Mucosa of rectum (tissue), 2 donors: ENCODE results near the gene STK40.

Experiments
- H3K27ac ChIP-seq, 2 donors: one replicate each; pipeline ENCODE4 v1.7.0; 2013; ENCODE audit warnings: inconsistent platforms in 2 of 2, low read depth in 2 of 2, low read length in 2 of 2
- H3K27me3 ChIP-seq, 2 donors: one replicate each; pipeline ENCODE4 v1.7.0; 2013; ENCODE audit warnings: low read length in 2 of 2; ENCODE audit not compliant: control insufficient read depth in 2 of 2, insufficient read depth in 2 of 2
- H3K36me3 ChIP-seq, 2 donors: one replicate each; pipeline ENCODE4 v1.7.0; 2013; ENCODE audit warnings: low read length in 2 of 2; ENCODE audit not compliant: control insufficient read depth in 2 of 2, insufficient read depth in 2 of 2
- H3K4me1 ChIP-seq, 2 donors: one replicate each; pipeline ENCODE4 v1.7.0; 2013; ENCODE audit warnings: low read length in 2 of 2, mild to moderate bottlenecking in 1 of 2; ENCODE audit not compliant: control insufficient read depth in 2 of 2, insufficient read depth in 2 of 2
- H3K4me3 ChIP-seq, 2 donors: one replicate each; pipeline ENCODE4 v1.7.0; 2013; ENCODE audit warnings: low read length in 2 of 2
- H3K9ac ChIP-seq, 2 donors: one replicate each; pipeline ENCODE4 v1.7.0; 2013; ENCODE audit warnings: low read length in 2 of 2, low read depth in 1 of 2, mild to moderate bottlenecking in 1 of 2
- H3K9me3 ChIP-seq, 2 donors: one replicate each; pipeline ENCODE4 v1.7.0; 2013; ENCODE audit warnings: low read length in 2 of 2; ENCODE audit not compliant: control insufficient read depth in 2 of 2
- donor health status: healthy.
- donor health status: Normal muscosa, but diverticular disease.

STK40 gene

GRCh38 chr1:36346741-36347370 is 38.9 kb downstream of the STK40 start:
- H3K27me3 ChIP-seq = no peaks in the 10 kb centered on the region
- no peak overlapping the region for H3K4me3 ChIP-seq
- no peak overlapping the region for H3K27ac ChIP-seq
- peaks cover 40 to 50% of the 10 kb centered on the region in 2 donors for H3K36me3 ChIP-seq
- no peak overlapping the region for H3K9ac ChIP-seq
- no peaks in the 10 kb centered on the region for H3K9me3 ChIP-seq
- peaks cover 14 to 18% of the 10 kb centered on the region in 2 donors for H3K4me1 ChIP-seq

DNA sequence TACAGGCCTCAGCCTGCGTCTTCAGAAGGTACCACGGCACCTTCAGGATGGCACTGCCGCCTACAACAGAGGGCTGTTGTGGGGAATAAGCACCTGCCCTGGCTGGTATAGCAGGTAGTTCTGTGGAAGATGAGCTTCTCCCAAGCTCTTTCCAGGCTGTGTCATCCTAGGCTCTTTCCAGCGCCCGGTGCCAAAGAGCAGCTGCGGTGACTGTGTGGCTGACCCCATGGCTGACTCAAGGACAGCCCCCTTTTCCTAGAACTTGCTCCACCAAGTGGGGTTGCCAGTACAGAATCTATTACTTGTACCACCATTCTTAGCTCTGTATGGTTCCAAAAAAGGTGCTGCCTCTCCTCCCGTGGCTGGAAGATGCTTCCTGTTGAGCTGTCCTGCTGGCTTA is 40.4 kb downstream of the STK40 start:
- Histone ChIP-seq H3K9ac (no peak overlapping the region), H3K27ac (no peak overlapping the region), H3K9me3 (no peaks in the 10 kb centered on the region), H3K36me3 (peaks cover 50 to 62% of the 10 kb centered on the region in 2 donors), H3K4me1 (peaks cover 3 to 8% of the 10 kb centered on the region in 2 donors), H3K27me3 (no peaks in the 10 kb centered on the region), H3K4me3 (no peak overlapping the region)

- Histone ChIP-seq H3K36me3 (peaks cover 50 to 60% of the 10 kb centered on the region in 2 donors), H3K27me3 (no peaks in the 10 kb centered on the region), H3K9ac (no peak overlapping the region), H3K9me3 (no peaks in the 10 kb centered on the region), H3K4me3 (no peak overlapping the region), H3K27ac (no peak overlapping the region), H3K4me1 (peaks cover 0 to 7% of the 10 kb centered on the region in 2 donors)
These were observed 41.4 kb downstream of the STK40 start for GRCh38 chr1:36344395-36344680.

GRCh38 chr1:36343651-36344394 is 41.9 kb downstream of the STK40 start:
- no peak overlapping the region for H3K9ac ChIP-seq
- no peak overlapping the region for H3K27ac ChIP-seq
- no peaks in the 10 kb centered on the region for H3K9me3 ChIP-seq
- H3K4me1 ChIP-seq = peaks cover 0 to 1% of the 10 kb centered on the region in 2 donors
- H3K36me3 ChIP-seq = peaks cover 48 to 58% of the 10 kb centered on the region in 2 donors
- H3K4me3 ChIP-seq = no peak overlapping the region
- no peaks in the 10 kb centered on the region for H3K27me3 ChIP-seq

DNA sequence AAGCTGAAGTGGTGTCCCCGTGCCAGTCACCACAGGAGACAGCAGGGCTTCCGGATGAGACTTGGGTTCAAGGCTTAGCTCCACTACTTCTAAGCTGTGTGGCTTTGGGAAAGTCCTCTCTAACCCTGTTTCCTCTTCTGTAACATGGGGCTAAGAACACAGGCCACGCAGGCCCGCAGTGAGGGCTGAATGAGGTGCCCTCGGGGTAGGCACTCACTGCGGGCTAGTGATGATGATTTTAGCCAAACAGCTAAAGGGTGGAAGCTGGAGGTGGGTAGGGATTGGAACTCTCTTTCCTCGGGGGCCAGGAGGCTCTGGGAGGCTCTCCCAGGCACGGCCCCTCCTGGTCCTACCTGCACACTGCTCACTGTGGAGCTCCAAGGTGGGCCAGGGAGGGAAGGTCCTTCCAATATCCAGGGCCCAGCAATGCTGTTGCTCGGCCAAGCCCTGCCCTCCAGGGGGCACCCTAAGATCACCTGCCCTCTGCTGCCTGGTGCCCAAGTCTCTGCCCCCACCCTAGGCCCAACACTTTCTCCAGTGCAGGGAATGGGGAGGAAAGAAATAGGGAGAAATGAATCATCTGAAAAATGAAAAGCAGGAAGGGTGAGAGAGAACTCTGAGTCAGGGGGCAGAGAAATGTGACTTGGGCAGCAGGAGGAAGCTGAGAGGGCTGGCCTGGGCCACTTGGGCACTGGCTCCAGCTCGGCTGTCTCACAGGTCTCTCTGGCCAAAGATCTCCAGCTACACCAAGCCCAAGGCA is 43.1 kb downstream of the STK40 start:
- Histone ChIP-seq H3K36me3 (peaks cover 38 to 48% of the 10 kb centered on the region in 2 donors), H3K4me3 (no peak overlapping the region), H3K4me1 (peaks cover 0 to 6% of the 10 kb centered on the region in 2 donors), H3K9me3 (no peaks in the 10 kb centered on the region), H3K27ac (no peak overlapping the region), H3K9ac (no peak overlapping the region), H3K27me3 (no peaks in the 10 kb centered on the region)

- peaks cover 32 to 43% of the 10 kb centered on the region in 2 donors for H3K36me3 ChIP-seq
- H3K9me3 ChIP-seq = no peaks in the 10 kb centered on the region
- no peak overlapping the region for H3K4me3 ChIP-seq
- no peak overlapping the region for H3K9ac ChIP-seq
- no peaks in the 10 kb centered on the region for H3K27me3 ChIP-seq
- peaks cover 0 to 6% of the 10 kb centered on the region in 2 donors for H3K4me1 ChIP-seq
- no peak overlapping the region for H3K27ac ChIP-seq
These were observed 44.0 kb downstream of the STK40 start for GRCh38 chr1:36341626-36342320.

- Histone ChIP-seq H3K4me3 (no peak overlapping the region), H3K9me3 (no peaks in the 10 kb centered on the region), H3K9ac (no peak overlapping the region), H3K27me3 (no peaks in the 10 kb centered on the region), H3K27ac (no peak overlapping the region), H3K36me3 (peaks cover 24 to 27% of the 10 kb centered on the region in 2 donors), H3K4me1 (peaks cover 0 to 6% of the 10 kb centered on the region in 2 donors)
These were observed 46.1 kb downstream of the STK40 start for GRCh38 chr1:36339615-36340014.

DNA sequence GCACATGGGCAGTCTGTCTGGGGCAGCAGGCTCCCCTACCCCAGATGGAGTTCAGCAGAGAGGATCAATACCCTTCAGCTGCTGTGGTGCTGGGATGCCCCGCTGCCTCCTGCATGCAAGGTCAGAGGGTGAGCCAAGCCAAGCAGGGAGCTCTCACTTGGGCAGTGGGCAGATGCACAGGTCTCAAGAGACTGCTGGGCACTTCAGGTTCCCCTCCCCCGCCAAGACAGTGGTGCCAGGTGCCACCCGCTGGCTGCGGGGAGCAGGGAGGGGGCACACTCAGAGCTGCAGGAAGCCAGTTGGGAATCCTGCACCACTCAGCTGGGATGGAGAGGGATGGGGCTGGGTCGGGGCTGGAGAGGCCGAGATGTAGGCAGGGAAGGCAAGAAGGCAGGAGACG is 46.5 kb downstream of the STK40 start:
- H3K27ac ChIP-seq = no peak overlapping the region
- no peak overlapping the region for H3K9ac ChIP-seq
- no peaks in the 10 kb centered on the region for H3K27me3 ChIP-seq
- H3K36me3 ChIP-seq = peaks cover 20 to 23% of the 10 kb centered on the region in 2 donors
- H3K4me3 ChIP-seq = no peak overlapping the region
- no peaks in the 10 kb centered on the region for H3K9me3 ChIP-seq
- peaks cover 0 to 6% of the 10 kb centered on the region in 2 donors for H3K4me1 ChIP-seq

GRCh38 chr1:36337830-36338229 is 47.9 kb downstream of the STK40 start:
- Histone ChIP-seq H3K9ac (no peak overlapping the region), H3K36me3 (peaks cover 13 to 17% of the 10 kb centered on the region in 2 donors), H3K27me3 (no peaks in the 10 kb centered on the region), H3K9me3 (no peaks in the 10 kb centered on the region), H3K4me1 (peaks cover 0 to 6% of the 10 kb centered on the region in 2 donors), H3K27ac (no peak overlapping the region), H3K4me3 (no peak overlapping the region)
